GM18498 (cell line): ENCODE measurements around the gene ABHD6.
A peak's percentile ranks its signal among the peaks of the same experiment; 100 is the strongest.

ENCODE experiments used
- ATAC-seq: cut with Tn5 transposase; IDR thresholded peaks from one replicate; pipeline ENCODE4 v1.9.1; 2021; ENCODE audit warnings: mild to moderate bottlenecking, moderate library complexity; ENCODE audit not compliant: unreplicated experiment

The ABHD6 gene

GRCh38 chr3:58307639-58308215 is 70.1 kb downstream of the ABHD6 start:
- no peak for ATAC-seq

GRCh38 chr3:58308728-58309127 is 71.1 kb downstream of the ABHD6 start:
- ATAC-seq: no peak

GRCh38 chr3:58317811-58318210 is 80.2 kb downstream of the ABHD6 start:
- ATAC-seq: no peak

- ATAC-seq: no peak
These were observed 84.2 kb downstream of the ABHD6 start for GRCh38 chr3:58321791-58322190.

- no peak for ATAC-seq
These were observed 85.2 kb downstream of the ABHD6 start for GRCh38 chr3:58322793-58323192.

GRCh38 chr3:58323529-58324390 is 86.2 kb downstream of the ABHD6 start:
- ATAC-seq: no peak

GRCh38 chr3:58324391-58325390 is 87.1 kb downstream of the ABHD6 start:
- no peak for ATAC-seq

- no peak for ATAC-seq
These were observed 88.0 kb downstream of the ABHD6 start for GRCh38 chr3:58325525-58325992.

- no peak for ATAC-seq
These were observed 88.8 kb downstream of the ABHD6 start for GRCh38 chr3:58326267-58326900.

- no peak for ATAC-seq
These were observed 91.7 kb downstream of the ABHD6 start for GRCh38 chr3:58329150-58329921.

- ATAC-seq: no peak
These were observed 92.4 kb downstream of the ABHD6 start for GRCh38 chr3:58329922-58330413.

GRCh38 chr3:58331593-58332152 is 94.1 kb downstream of the ABHD6 start:
- ATAC-seq: no peak

GRCh38 chr3:58332575-58333188 is 95.1 kb downstream of the ABHD6 start, which contains the start of gene PXK:
Gene PXK, plus strand, starts transcription at chr3:58332892. Its CDS starts 97 bp downstream, at chr3:58332989.
- peak; percentile 92 for ATAC-seq

- ATAC-seq: peak; percentile 41
These were observed 95.8 kb downstream of the ABHD6 start for GRCh38 chr3:58333206-58334012.

GRCh38 chr3:58334013-58334321 is 96.4 kb downstream of the ABHD6 start:
- no peak for ATAC-seq

GRCh38 chr3:58334506-58334884 is 96.9 kb downstream of the ABHD6 start:
- no peak for ATAC-seq

GRCh38 chr3:58335652-58335947 is 98.0 kb downstream of the ABHD6 start:
- ATAC-seq: no peak

- ATAC-seq: no peak
These were observed 98.7 kb downstream of the ABHD6 start for GRCh38 chr3:58336135-58336882.
